A549 (cell line): ENCODE results near the gene RERE. TPM values are rescaled to one million over a fixed set of nuclear protein-coding genes. Genes with fewer than 3 reads are reported as not detected.

Experiments used
- ATAC-seq, 2 experiments: fragments of 200-7000 bp in 1 of 2; fragments of >200 bp in 1 of 2; cut with Nextera tagmentation in 1 of 2; cut with Tn5 transposase in 1 of 2; 3 replicates each; pipeline versions ENCODE4 v1.8.0 to v1.9.1; 2018 to 2020; ENCODE audit warnings: mild to moderate bottlenecking in 1 of 2, moderate library complexity in 1 of 2
- CTCF ChIA-PET: fragments of 300-600 bp; sonication (Branson Sonifier 250); formaldehyde crosslinking; extraction: SDS; loops from one replicate; lab custom pipeline; 2021; ENCODE audit warnings: antibody characterized with exemption, inconsistent platforms; lab: Yijun Ruan, JAX
- POLR2A ChIA-PET: fragments of 350-600 bp; formaldehyde crosslinking; extraction: SDS; loops from one replicate; lab custom pipeline; 2021; ENCODE audit warnings: antibody characterized with exemption, inconsistent platforms; lab: Yijun Ruan, JAX
- DNase-seq, 2 experiments: peaks; one replicate each; pipeline versions ENCODE4 v3.0.0 to v3.0.0-alpha.2; 2011 to 2016; ENCODE audit warnings: low read depth in 1 of 2, low spot score in 1 of 2
- FAIRE-seq: peaks from 2 replicates; lab custom pipeline; 2011; peaks lifted over from hg19 to GRCh38; lab: Jason Lieb, UNC
- H3K27ac ChIP-seq, 2 experiments: fragments of >200 bp; sonication (Bioruptor Twin); formaldehyde crosslinking; 3 replicates each; pipeline ENCODE4 v1.5.1; 2016 to 2017
- H3K4me1 ChIP-seq: fragments of >200 bp; sonication (Bioruptor Twin); formaldehyde crosslinking; 3 replicates; pipeline ENCODE4 v1.6.1; 2016
- H3K4me2 ChIP-seq: fragments of >200 bp; sonication (Bioruptor Twin); formaldehyde crosslinking; 3 replicates; pipeline ENCODE4 v1.6.1; 2016
- H3K4me3 ChIP-seq: fragments of >200 bp; sonication (Bioruptor Twin); formaldehyde crosslinking; 3 replicates; pipeline ENCODE4 v1.5.1; 2016
- H3K9me3 ChIP-seq: fragments of >200 bp; sonication (Bioruptor Twin); formaldehyde crosslinking; 3 replicates; pipeline ENCODE4 v1.6.1; 2016
- ATOH8 ChIP-seq: fragments of 250-450 bp; sonication (Bioruptor Pico); IDR thresholded peaks from 2 replicates; pipeline ENCODE4 v1.5.0; 2020; ENCODE audit warnings: low read depth, mild to moderate bottlenecking, moderate library complexity
- CBX2 ChIP-seq: fragments of 200-600 bp; sonication (generic); IDR thresholded peaks from 2 replicates; pipeline ENCODE4 v1.6.1; 2016; ENCODE audit warnings: low read depth, mild to moderate bottlenecking, borderline replicate concordance
- CHD2 ChIP-seq: fragments of 150-350 bp; IDR thresholded peaks from 2 replicates; pipeline ENCODE4 v1.6.1; 2014; ENCODE audit warnings: low read length; ENCODE audit not compliant: partially characterized antibody
- E2F6 ChIP-seq: IDR thresholded peaks from 2 replicates; pipeline ENCODE4 v1.6.1; 2012; ENCODE audit warnings: low read depth, borderline replicate concordance
- EHMT2 ChIP-seq: fragments of 200-600 bp; sonication (generic); IDR thresholded peaks from 2 replicates; pipeline ENCODE4 v1.6.1; 2016; ENCODE audit warnings: antibody characterized with exemption, low read depth, mild to moderate bottlenecking, moderate library complexity
- EP300 ChIP-seq, 2 experiments: fragments of >200 bp; sonication (Bioruptor Twin); formaldehyde crosslinking; IDR thresholded peaks; 2 replicates in 1 of 2; 3 replicates in 1 of 2; pipeline ENCODE4 v1.6.1; 2016 to 2017
- ESRRA ChIP-seq: fragments of 150-350 bp; IDR thresholded peaks from 2 replicates; pipeline ENCODE4 v1.6.1; 2014; ENCODE audit warnings: mild to moderate bottlenecking, low read length, borderline replicate concordance
- FOSL2 ChIP-seq, 2 experiments: fragments of 450-650 bp in 1 of 2; fragments of >200 bp in 1 of 2; sonication (Bioruptor Twin) in 1 of 2; formaldehyde crosslinking; IDR thresholded peaks; 2 replicates each; pipeline versions ENCODE4 v1.5.0 to v1.6.1; 2016 to 2020; ENCODE audit warnings: mild to moderate bottlenecking in 1 of 2, moderate library complexity in 1 of 2
- HDAC2 ChIP-seq: fragments of 200-600 bp; sonication (generic); IDR thresholded peaks from 2 replicates; pipeline ENCODE4 v1.6.1; 2016
- HOXB13 ChIP-seq: fragments of 250-450 bp; sonication (Bioruptor Pico); IDR thresholded peaks from 2 replicates; pipeline ENCODE4 v1.5.0; 2020; ENCODE audit warnings: low read depth, mild to moderate bottlenecking, moderate library complexity
- HOXB5 ChIP-seq: fragments of 250-450 bp; sonication (Bioruptor Pico); IDR thresholded peaks from 2 replicates; pipeline ENCODE4 v1.5.0; 2020; ENCODE audit warnings: mild to moderate bottlenecking, moderate library complexity
- JUNB ChIP-seq: fragments of >200 bp; sonication (Bioruptor Twin); formaldehyde crosslinking; IDR thresholded peaks from 2 replicates; pipeline ENCODE4 v1.6.1; 2016
- MAFK ChIP-seq: fragments of 450-650 bp; IDR thresholded peaks from 2 replicates; pipeline ENCODE4 v1.6.1; 2014; ENCODE audit not compliant: partially characterized antibody
- MAX ChIP-seq: IDR thresholded peaks from 2 replicates; pipeline ENCODE4 v1.6.1; 2012
- MAZ ChIP-seq: fragments of 150-350 bp; IDR thresholded peaks from 2 replicates; pipeline ENCODE4 v1.6.1; 2014; ENCODE audit warnings: antibody characterized with exemption, low read depth, low read length, borderline replicate concordance
- NR3C1 ChIP-seq: fragments of >200 bp; sonication (Bioruptor Twin); formaldehyde crosslinking; IDR thresholded peaks from 3 replicates; pipeline ENCODE4 v1.6.1; 2017
- PBX3 ChIP-seq: IDR thresholded peaks from 2 replicates; pipeline ENCODE4 v1.6.1; 2012
- PHF8 ChIP-seq: fragments of 200-600 bp; sonication (generic); IDR thresholded peaks from 2 replicates; pipeline ENCODE4 v1.6.1; 2016; ENCODE audit warnings: low read depth, mild to moderate bottlenecking, antibody characterized with exemption, moderate library complexity, borderline replicate concordance
- RAD21 ChIP-seq, 2 experiments: fragments of >200 bp in 1 of 2; sonication (Bioruptor Twin) in 1 of 2; formaldehyde crosslinking in 1 of 2; IDR thresholded peaks in 1 of 2; conservative IDR thresholded peaks in 1 of 2; 2 replicates in 1 of 2; 3 replicates in 1 of 2; pipeline ENCODE4 v1.6.1; 2012 to 2018; ENCODE audit warnings: inconsistent platforms in 1 of 2
- RARB ChIP-seq: fragments of 250-450 bp; sonication (Bioruptor Pico); IDR thresholded peaks from 2 replicates; pipeline ENCODE4 v1.8.0; 2021; ENCODE audit warnings: mild to moderate bottlenecking, moderate library complexity
- RFX5 ChIP-seq: fragments of 450-650 bp; IDR thresholded peaks from 2 replicates; pipeline ENCODE4 v1.7.1; 2014; ENCODE audit warnings: antibody characterized with exemption, mild to moderate bottlenecking, moderate library complexity
- RNF2 ChIP-seq: fragments of 200-600 bp; sonication (generic); IDR thresholded peaks from 2 replicates; pipeline ENCODE4 v1.6.1; 2016; ENCODE audit warnings: low read depth, mild to moderate bottlenecking, antibody characterized with exemption, moderate library complexity, borderline replicate concordance
- TFCP2L1 ChIP-seq: fragments of 250-450 bp; sonication (Bioruptor Pico); IDR thresholded peaks from 2 replicates; pipeline ENCODE4 v1.5.0; 2021; ENCODE audit warnings: mild to moderate bottlenecking
- TP53 ChIP-seq: fragments of 250-450 bp; sonication (Bioruptor Pico); IDR thresholded peaks from 2 replicates; pipeline ENCODE4 v1.5.0; 2021; ENCODE audit warnings: mild to moderate bottlenecking, moderate library complexity
- ZFP36 ChIP-seq: fragments of 450-650 bp; IDR thresholded peaks from 2 replicates; pipeline ENCODE4 v1.6.1; 2014; ENCODE audit warnings: borderline replicate concordance; ENCODE audit not compliant: partially characterized antibody
- ZSCAN20 ChIP-seq: fragments of 250-450 bp; sonication (Bioruptor Pico); IDR thresholded peaks from 2 replicates; pipeline ENCODE4 v1.8.0; 2022; ENCODE audit warnings: mild to moderate bottlenecking, moderate library complexity
- WGBS: methylation state at CpG from one replicate; pipeline ENCODE4 v1.1.6; 2017; ENCODE audit errors: missing lambda C conversion rate; 5-methylcytosine and 5-hydroxymethylcytosine counted together
- polyA plus RNA-seq, 4 experiments: library from polyadenylated mRNA; depleted of rRNA in 3 of 4; stranded (reverse); fragments of >200 nt; fragmentation: RNase III in 1 of 4; extraction: RNeasy Plus Mini Kit Qiagen cat#74134 plus additional on column Dnase treatment in 1 of 4; gene quantifications; 2 replicates in 3 of 4; 3 replicates in 1 of 4; pipeline ENCODE4 v1.2.3, GENCODE V29; 2011 to 2017

The RERE gene
- polyA plus RNA-seq, 2 of the 4 experiments (the other 2 are of a cell fraction) = 12.6 to 28.6 TPM

- TF ChIP-seq HOXB5 (CRISPR knock-in tag) (no peak), HOXB13 (CRISPR knock-in tag) (no peak), ZSCAN20 (no peak), MAZ (no peak), RFX5 (no peak)
Measured at GRCh38 chr1:8587784-8588183, 229.7 kb downstream of the RERE start (continued).

GRCh38 chr1:8586438-8586837, 231.0 kb downstream of the RERE start:
- no peak for TF ChIP-seq EP300 (IDR thresholded peaks at IDR 0.05)
- H3K4me3 ChIP-seq = no peak overlapping the region
- WGBS = 88% methylated on average over 1 of the region's 1 CpG
- ATAC-seq (no peak), DNase-seq (no peak), FAIRE-seq (no peak)
- no peak overlapping the region for H3K4me2 ChIP-seq
- no peaks in the 10 kb centered on the region for H3K4me1 ChIP-seq
- POLR2A ChIA-PET = interaction anchor here (0.6 kb wide), 1 partner anchor 89 kb away, joined by 3 read pairs; no protein-coding TSS in a partner anchor
- CTCF ChIA-PET = interaction anchor here (1.8 kb wide), 1 partner anchor 15 kb away, joined by 5 read pairs; no protein-coding TSS in a partner anchor
- H3K9me3 ChIP-seq = no peaks in the 10 kb centered on the region
- H3K27ac ChIP-seq = no peak overlapping the region

GRCh38 chr1:8584316-8584715, 233.1 kb downstream of the RERE start:
- no peaks in the 10 kb centered on the region for H3K9me3 ChIP-seq
- ChIA-PET POLR2A (no interaction called here), CTCF (interaction anchor here (0.6 to 1.6 kb wide), 4 partner anchors 14 to 1910 kb away, joined by 3 to 4 read pairs (median 3); no protein-coding TSS in a partner anchor)
- no peak overlapping the region for H3K27ac ChIP-seq
- H3K4me1 ChIP-seq = no peaks in the 10 kb centered on the region
- TF ChIP-seq TFCP2L1 (no peak), MAZ (no peak), E2F6 (no peak), MAX (no peak), PBX3 (no peak), ATOH8 (no peak), PHF8 (no peak)
- no peak overlapping the region for H3K4me3 ChIP-seq
- WGBS = 87% methylated on average over 3 of the region's 3 CpGs
- DNase-seq = no peak
- FAIRE-seq = no peak
- no peak for ATAC-seq
- H3K4me2 ChIP-seq = no peak overlapping the region

GRCh38 chr1:8583031-8583430, 234.4 kb downstream of the RERE start:
- ATAC-seq (no peak), DNase-seq (no peak), FAIRE-seq (no peak)
- ChIA-PET POLR2A (no interaction called here), CTCF (interaction anchor here (0.6 to 1.6 kb wide), 2 partner anchors 12 to 67 kb away, joined by 3 to 4 read pairs; no protein-coding TSS in a partner anchor)
- Histone ChIP-seq H3K4me1 (no peaks in the 10 kb centered on the region), H3K4me2 (no peak overlapping the region), H3K4me3 (no peak overlapping the region), H3K27ac (no peak overlapping the region), H3K9me3 (no peaks in the 10 kb centered on the region)
- WGBS = 91% methylated on average over 3 of the region's 3 CpGs
- TF ChIP-seq TP53 (CRISPR knock-in tag) (no peak), EHMT2 (no peak), TFCP2L1 (no peak), PHF8 (no peak), NR3C1 (no peak), RNF2 (no peak), RAD21 (conservative IDR thresholded peaks at IDR 0.05 in 1 of 2, IDR thresholded peaks at IDR 0.05 in 1 of 2) (no peak), HDAC2 (no peak), CHD2 (no peak), MAFK (no peak), RARB (CRISPR knock-in tag) (no peak), ESRRA (no peak), FOSL2 (IDR thresholded peaks at IDR 0.05) (no peak), FOSL2 (CRISPR knock-in tag; IDR thresholded peaks at IDR 0.05) (no peak), ZFP36 (no peak), JUNB (no peak), CBX2 (no peak)
